GM23248 (cell line): ENCODE results near the gene TSPYL6. TPM values are rescaled to one million over a fixed set of nuclear protein-coding genes. Genes with fewer than 3 reads are reported as not detected.

Experiments used
- DNase-seq: peaks from one replicate; pipeline ENCODE4 v3.0.0-alpha.2; 2015
- H2AFZ ChIP-seq: fragments of 200-600 bp; sonication (generic); 2 replicates; pipeline ENCODE4 v1.6.1; 2016; ENCODE audit warnings: antibody characterized with exemption
- H3F3A ChIP-seq: fragments of 200-600 bp; sonication (generic); 2 replicates; pipeline ENCODE4 v1.6.1; 2016; ENCODE audit warnings: mild to moderate bottlenecking, antibody characterized with exemption, mixed run types; ENCODE audit not compliant: insufficient read depth
- H3K27ac ChIP-seq: fragments of 200-600 bp; sonication (generic); 2 replicates; pipeline ENCODE4 v1.5.1; 2016; ENCODE audit warnings: mild to moderate bottlenecking
- H3K27me3 ChIP-seq: fragments of 200-600 bp; sonication (generic); replicated peaks from 2 replicates; pipeline ENCODE4 v1.6.1; 2016; ENCODE audit warnings: mild to moderate bottlenecking; ENCODE audit not compliant: insufficient read depth
- H3K36me3 ChIP-seq: fragments of 200-600 bp; sonication (generic); 2 replicates; pipeline ENCODE4 v1.6.1; 2016; ENCODE audit warnings: low read depth, mild to moderate bottlenecking
- H3K4me1 ChIP-seq: fragments of 200-600 bp; sonication (generic); 2 replicates; pipeline ENCODE4 v1.6.1; 2016; ENCODE audit warnings: mild to moderate bottlenecking; ENCODE audit not compliant: insufficient read depth
- H3K4me2 ChIP-seq: fragments of 200-600 bp; sonication (generic); one replicate; pipeline ENCODE4 v1.6.1; 2016; ENCODE audit warnings: mild to moderate bottlenecking; ENCODE audit not compliant: unreplicated experiment
- H3K4me3 ChIP-seq: fragments of 200-600 bp; sonication (generic); 2 replicates; pipeline ENCODE4 v1.5.1; 2016; ENCODE audit warnings: mild to moderate bottlenecking
- H3K79me2 ChIP-seq: fragments of 200-600 bp; sonication (generic); 2 replicates; pipeline ENCODE4 v1.6.1; 2016; ENCODE audit warnings: mild to moderate bottlenecking; ENCODE audit not compliant: insufficient read depth
- H3K9ac ChIP-seq: fragments of 200-600 bp; sonication (generic); 2 replicates; pipeline ENCODE4 v1.6.1; 2016; ENCODE audit warnings: mild to moderate bottlenecking
- H3K9me2 ChIP-seq: fragments of 200-600 bp; sonication (generic); 2 replicates; pipeline ENCODE4 v1.6.1; 2016; ENCODE audit warnings: mixed run types, mild to moderate bottlenecking, moderate library complexity; ENCODE audit not compliant: insufficient read depth
- H3K9me3 ChIP-seq: fragments of 200-600 bp; sonication (generic); one replicate; pipeline ENCODE4 v1.6.1; 2017; ENCODE audit warnings: low read depth
- H4K20me1 ChIP-seq: fragments of 200-600 bp; sonication (generic); 2 replicates; pipeline ENCODE4 v1.6.0; 2016; ENCODE audit not compliant: insufficient read depth
- EZH2 ChIP-seq: fragments of 200-600 bp; sonication (generic); IDR thresholded peaks from 2 replicates; pipeline ENCODE4 v1.6.1; 2018; ENCODE audit warnings: antibody characterized with exemption, mild to moderate bottlenecking; ENCODE audit not compliant: insufficient read depth, poor library complexity, severe bottlenecking
- EZH2phosphoT487 ChIP-seq: fragments of 200-600 bp; sonication (generic); IDR thresholded peaks from 2 replicates; pipeline ENCODE4 v1.6.1; 2018; ENCODE audit warnings: antibody characterized with exemption, moderate library complexity, mild to moderate bottlenecking, low read depth; ENCODE audit not compliant: insufficient read depth
- WGBS, 2 experiments: methylation state at CpG; one replicate each; pipeline ENCODE4 v1.1.6; 2015 to 2017; ENCODE audit warnings: low lambda C conversion rate in 2 of 2, low coverage in 1 of 2; ENCODE audit errors: missing lambda C conversion rate in 2 of 2; 5-methylcytosine and 5-hydroxymethylcytosine counted together
- in situ Hi-C: fragments of 300-500 bp; cut with MboI; formaldehyde crosslinking; loops from 2 replicates; pipeline ENCODE4 v1.15.0; 2020
- polyA plus RNA-seq: library from polyadenylated mRNA; unstranded; fragments of >200 nt; fragmentation: Nextera tagmentation; extraction: Ambion mirVana; gene quantifications from 2 replicates; pipeline ENCODE4 v1.2.1, GENCODE V29; 2016
- total RNA-seq: library from RNA; depleted of rRNA; stranded (reverse); fragments of >200 nt; shearing (Covaris generic); gene quantifications from 2 replicates; pipeline ENCODE4 v1.2.3, GENCODE V29; 2014

TSPYL6 gene
- total and polyA plus RNA-seq, 2 experiments from 2014 or later = not detected

- H4K20me1 ChIP-seq = no peaks in the 10 kb centered on the region
- no peak overlapping the region for H3K9ac ChIP-seq
- WGBS, 2 experiments = 65 to 66% methylated on average over 9 of the region's 9 CpGs
- in situ Hi-C loops = no loop called here
- TF ChIP-seq EZH2phosphoT487 (no peak), EZH2 (no peak)
- no peaks in the 10 kb centered on the region for H3K36me3 ChIP-seq
- H3K4me3 ChIP-seq = no peak overlapping the region
- no peak for DNase-seq
- no peaks in the 10 kb centered on the region for H3F3A ChIP-seq
- no peaks in the 10 kb centered on the region for H3K9me2 ChIP-seq
- no peaks in the 10 kb centered on the region for H3K79me2 ChIP-seq
- H2AFZ ChIP-seq = no peak overlapping the region
- H3K27ac ChIP-seq = no peak overlapping the region
- H3K4me2 ChIP-seq = no peak overlapping the region
- H3K9me3 ChIP-seq = no peaks in the 10 kb centered on the region
- 0 out of 2 replicates have a peak, but pooled peaks cover 8% of the 10 kb centered on the region for H3K4me1 ChIP-seq
- H3K27me3 ChIP-seq = no peaks in the 10 kb centered on the region
Observed at GRCh38 chr2:54290356-54291025, 34.5 kb upstream of the TSPYL6 start.

GRCh38 chr2:54289917-54290316 is 33.9 kb upstream of the TSPYL6 start:
- DNase-seq = no peak
- H3K9ac ChIP-seq = no peak overlapping the region
- WGBS, 2 experiments = 85 to 86% methylated on average over 23 of the region's 23 CpGs
- H3K79me2 ChIP-seq = no peaks in the 10 kb centered on the region
- H2AFZ ChIP-seq = no peak overlapping the region
- H3K9me2 ChIP-seq = no peaks in the 10 kb centered on the region
- no peaks in the 10 kb centered on the region for H3K36me3 ChIP-seq
- no peaks in the 10 kb centered on the region for H4K20me1 ChIP-seq
- in situ Hi-C loops = no loop called here
- H3K27ac ChIP-seq = no peak overlapping the region
- H3K4me3 ChIP-seq = no peak overlapping the region
- H3K4me1 ChIP-seq = 0 out of 2 replicates have a peak, but pooled peaks cover 5% of the 10 kb centered on the region
- H3K27me3 ChIP-seq = no peaks in the 10 kb centered on the region
- no peak overlapping the region for H3K4me2 ChIP-seq
- no peaks in the 10 kb centered on the region for H3K9me3 ChIP-seq
- TF ChIP-seq EZH2 = no peak
- TF ChIP-seq EZH2phosphoT487 = no peak
- H3F3A ChIP-seq = no peaks in the 10 kb centered on the region

GRCh38 chr2:54287532-54287931 is 31.5 kb upstream of the TSPYL6 start:
- WGBS, 2 experiments = 16 to 23% methylated on average over 2 of the region's 2 CpGs
- Histone ChIP-seq H3K4me2 (no peak overlapping the region), H3K9me3 (no peaks in the 10 kb centered on the region), H3K4me1 (no peaks in the 10 kb centered on the region), H3K9me2 (no peaks in the 10 kb centered on the region), H4K20me1 (no peaks in the 10 kb centered on the region), H3K9ac (no peak overlapping the region), H3K36me3 (no peaks in the 10 kb centered on the region), H3F3A (no peaks in the 10 kb centered on the region), H2AFZ (no peak overlapping the region), H3K4me3 (no peak overlapping the region), H3K27me3 (no peaks in the 10 kb centered on the region), H3K27ac (no peak overlapping the region), H3K79me2 (no peaks in the 10 kb centered on the region)
- in situ Hi-C loops = no loop called here
- DNase-seq = peak; percentile 14
- TF ChIP-seq EZH2 = no peak
- no peak for TF ChIP-seq EZH2phosphoT487

GRCh38 chr2:54285451-54285850 is 29.4 kb upstream of the TSPYL6 start:
- no peaks in the 10 kb centered on the region for H3K9me2 ChIP-seq
- H4K20me1 ChIP-seq = no peaks in the 10 kb centered on the region
- in situ Hi-C loops = no loop called here
- 86 to 96% methylated on average over 1 of the region's 1 CpG for WGBS, 2 experiments
- no peak overlapping the region for H2AFZ ChIP-seq
- TF ChIP-seq EZH2 = no peak
- TF ChIP-seq EZH2phosphoT487 = no peak
- no peak for DNase-seq
- no peaks in the 10 kb centered on the region for H3K36me3 ChIP-seq
- no peak overlapping the region for H3K9ac ChIP-seq
- no peaks in the 10 kb centered on the region for H3F3A ChIP-seq
- no peaks in the 10 kb centered on the region for H3K9me3 ChIP-seq
- no peaks in the 10 kb centered on the region for H3K4me1 ChIP-seq
- no peak overlapping the region for H3K4me2 ChIP-seq
- H3K27me3 ChIP-seq = no peaks in the 10 kb centered on the region
- no peak overlapping the region for H3K27ac ChIP-seq
- no peak overlapping the region for H3K4me3 ChIP-seq
- H3K79me2 ChIP-seq = no peaks in the 10 kb centered on the region
